Loucy (cell line): ENCODE data around the gene KCNJ6.

Experiments
- CTCF ChIP-seq: fragments of 200-600 bp; sonication (generic); conservative IDR thresholded peaks from 2 replicates; pipeline ENCODE4 v1.5.1; 2014; ENCODE audit warnings: mild to moderate bottlenecking, antibody characterized with exemption, low read length
- EZH2phosphoT487 ChIP-seq: fragments of 200-600 bp; IDR thresholded peaks from 2 replicates; pipeline ENCODE4 v1.6.1; 2018; ENCODE audit warnings: antibody characterized with exemption, mild to moderate bottlenecking, moderate library complexity, borderline replicate concordance

- TF ChIP-seq CTCF (no peak), EZH2phosphoT487 (no peak)
Measured at GRCh38 chr21:37815893-37816292, 100.4 kb downstream of the KCNJ6 start.
